VCaP (cell line): ENCODE results near the gene APBA2.

ENCODE experiments used
- H3K27ac ChIP-seq: fragments of 450-650 bp; 2 replicates; pipeline ENCODE4 v1.5.1; 2017
- TF ChIP-seq, protein P1 (sequence below): fragments of 450-650 bp; conservative IDR thresholded peaks from 2 replicates; pipeline ENCODE4 v1.5.1; 2017; ENCODE audit warnings: mild to moderate bottlenecking, moderate library complexity

APBA2 gene

DNA sequence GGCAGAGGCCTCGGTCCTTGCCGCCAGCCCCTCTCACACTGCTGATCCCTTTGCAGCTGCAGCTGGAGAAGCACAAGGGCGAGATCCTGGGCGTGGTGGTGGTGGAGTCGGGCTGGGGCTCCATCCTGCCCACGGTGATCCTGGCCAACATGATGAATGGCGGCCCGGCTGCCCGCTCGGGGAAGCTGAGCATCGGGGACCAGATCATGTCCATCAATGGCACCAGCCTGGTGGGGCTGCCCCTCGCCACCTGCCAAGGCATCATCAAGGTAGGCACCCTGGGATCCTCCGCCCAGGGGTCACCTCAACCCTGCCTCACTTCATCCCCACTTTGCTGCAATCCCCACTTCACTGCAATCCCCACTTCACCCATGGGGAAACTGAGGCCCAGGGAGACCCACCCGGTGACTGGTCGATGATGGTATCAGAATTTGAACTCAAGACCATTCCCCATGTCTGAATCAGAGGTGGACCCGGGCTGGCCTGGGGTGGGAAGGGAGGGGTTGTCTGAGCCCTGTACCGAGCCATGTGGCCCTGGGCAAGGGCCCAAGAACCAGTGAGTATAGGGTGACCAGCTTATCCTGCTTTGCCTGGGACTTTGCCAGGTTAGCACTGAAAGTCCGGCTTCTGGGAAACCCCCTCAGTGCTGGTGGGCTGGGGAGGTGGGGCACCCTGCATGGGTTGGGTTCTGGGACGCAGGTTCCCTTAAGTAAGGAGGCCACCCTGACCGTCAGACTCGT is 220.9 kb downstream of the APBA2 start:
- TF ChIP-seq, protein P1, sequence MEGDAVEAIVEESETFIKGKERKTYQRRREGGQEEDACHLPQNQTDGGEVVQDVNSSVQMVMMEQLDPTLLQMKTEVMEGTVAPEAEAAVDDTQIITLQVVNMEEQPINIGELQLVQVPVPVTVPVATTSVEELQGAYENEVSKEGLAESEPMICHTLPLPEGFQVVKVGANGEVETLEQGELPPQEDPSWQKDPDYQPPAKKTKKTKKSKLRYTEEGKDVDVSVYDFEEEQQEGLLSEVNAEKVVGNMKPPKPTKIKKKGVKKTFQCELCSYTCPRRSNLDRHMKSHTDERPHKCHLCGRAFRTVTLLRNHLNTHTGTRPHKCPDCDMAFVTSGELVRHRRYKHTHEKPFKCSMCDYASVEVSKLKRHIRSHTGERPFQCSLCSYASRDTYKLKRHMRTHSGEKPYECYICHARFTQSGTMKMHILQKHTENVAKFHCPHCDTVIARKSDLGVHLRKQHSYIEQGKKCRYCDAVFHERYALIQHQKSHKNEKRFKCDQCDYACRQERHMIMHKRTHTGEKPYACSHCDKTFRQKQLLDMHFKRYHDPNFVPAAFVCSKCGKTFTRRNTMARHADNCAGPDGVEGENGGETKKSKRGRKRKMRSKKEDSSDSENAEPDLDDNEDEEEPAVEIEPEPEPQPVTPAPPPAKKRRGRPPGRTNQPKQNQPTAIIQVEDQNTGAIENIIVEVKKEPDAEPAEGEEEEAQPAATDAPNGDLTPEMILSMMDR, result no peak
- H3K27ac ChIP-seq, result no peak overlapping the region

DNA sequence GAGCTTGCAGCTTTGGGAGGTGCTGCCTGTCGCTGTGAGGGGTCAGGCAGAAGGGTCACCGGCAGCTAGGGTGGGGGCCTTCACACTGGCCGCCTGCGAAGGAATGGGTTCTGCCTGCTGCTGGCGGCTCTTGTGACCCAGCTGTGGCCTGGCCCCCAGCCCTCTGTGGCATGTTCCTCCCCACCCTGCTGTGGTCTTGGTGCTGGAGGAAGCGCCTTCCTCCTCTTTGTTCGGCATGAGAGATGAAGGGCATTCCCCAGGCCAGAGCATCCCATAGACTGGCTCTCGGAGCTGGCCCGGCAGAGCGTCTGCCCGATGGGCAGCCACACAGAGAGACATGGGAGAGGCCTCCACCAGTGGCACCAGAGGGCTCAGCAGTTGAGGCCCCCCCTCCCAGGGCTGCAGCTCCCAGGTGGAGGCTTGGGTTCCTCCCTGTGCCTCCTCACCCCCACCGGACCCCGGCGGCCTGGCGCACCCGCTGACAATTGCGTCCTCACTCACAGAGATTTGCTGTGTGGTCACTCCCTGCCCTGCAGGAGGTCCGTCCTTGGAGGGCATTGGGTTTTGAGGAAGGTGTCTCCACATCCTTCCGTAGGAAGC is 221.6 kb downstream of the APBA2 start:
- TF ChIP-seq, protein P1, result no peak
- no peak overlapping the region for H3K27ac ChIP-seq

DNA sequence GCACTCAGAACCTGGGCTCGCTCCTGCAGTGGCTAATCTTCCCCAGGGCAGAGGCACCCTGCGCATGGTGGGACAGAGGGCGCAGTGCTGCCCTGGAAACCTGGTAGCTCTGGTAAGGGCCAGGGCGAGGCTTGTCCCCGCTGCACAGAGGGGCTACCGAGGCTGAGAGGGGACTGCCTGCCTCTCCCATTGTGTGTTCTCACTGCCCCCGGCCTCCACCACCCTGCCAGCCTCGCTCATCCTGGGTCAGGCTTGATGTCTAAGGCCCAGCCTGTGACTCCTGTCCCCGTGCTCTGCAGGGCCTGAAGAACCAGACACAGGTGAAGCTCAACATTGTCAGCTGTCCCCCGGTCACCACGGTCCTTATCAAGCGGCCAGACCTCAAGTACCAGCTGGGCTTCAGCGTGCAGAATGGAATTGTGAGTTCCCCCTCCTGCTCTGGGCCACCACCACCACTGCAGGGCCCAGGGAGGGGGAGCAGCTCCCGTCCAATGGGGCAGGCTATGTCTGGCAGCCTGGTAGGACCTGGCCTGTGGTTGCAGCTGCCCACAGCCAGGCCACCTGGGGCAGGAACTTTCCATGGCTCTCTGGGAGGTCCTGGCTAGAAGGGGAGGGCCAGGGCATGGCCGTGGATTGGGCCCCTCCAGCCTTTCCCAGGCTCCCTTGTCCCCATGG is 222.3 kb downstream of the APBA2 start:
- H3K27ac ChIP-seq, result no peak overlapping the region
- TF ChIP-seq, protein P1, result no peak

DNA sequence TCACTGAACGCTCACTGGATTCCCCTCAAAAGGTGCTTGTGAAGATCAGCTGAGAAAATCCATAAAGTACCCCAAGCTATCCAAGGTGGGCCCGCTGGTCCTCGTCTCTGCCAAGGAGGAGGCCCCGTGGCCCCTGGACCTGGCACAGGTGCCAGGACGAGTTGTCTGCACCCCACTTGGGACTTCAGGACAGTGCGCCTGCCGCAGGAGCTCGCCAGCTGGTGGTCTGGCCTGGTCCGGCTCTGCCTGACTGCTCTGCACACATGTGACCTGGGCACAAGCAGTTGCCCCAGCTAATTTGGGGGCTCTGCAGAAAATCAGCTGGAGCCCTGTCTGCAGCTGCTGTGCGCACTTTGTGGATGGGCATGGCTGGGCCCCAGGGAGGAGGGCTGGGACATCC is 224.0 kb downstream of the APBA2 start:
- H3K27ac ChIP-seq, result no peak overlapping the region
- TF ChIP-seq, protein P1, result no peak

DNA sequence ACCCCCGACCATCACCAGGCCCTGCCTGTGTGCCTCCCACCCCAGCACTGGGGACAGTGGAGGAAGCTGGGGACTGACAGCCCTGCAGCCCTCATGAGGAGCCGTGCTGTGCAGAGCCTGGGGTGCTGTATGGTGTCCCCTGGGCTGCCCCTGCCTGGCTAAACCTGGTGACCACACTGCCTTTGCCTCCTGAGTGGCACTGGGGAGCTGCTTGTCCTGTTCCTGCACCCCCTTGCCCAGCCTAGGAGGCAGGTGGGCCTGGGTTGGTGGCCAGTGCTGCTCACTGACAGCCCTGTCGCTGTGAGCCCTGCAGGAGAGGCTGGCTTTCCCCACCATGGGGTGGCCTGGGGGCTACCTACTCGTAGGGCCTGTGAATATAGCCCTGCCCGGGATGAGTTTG is 224.4 kb downstream of the APBA2 start:
- TF ChIP-seq, protein P1, result no peak
- H3K27ac ChIP-seq, result no peak overlapping the region

DNA sequence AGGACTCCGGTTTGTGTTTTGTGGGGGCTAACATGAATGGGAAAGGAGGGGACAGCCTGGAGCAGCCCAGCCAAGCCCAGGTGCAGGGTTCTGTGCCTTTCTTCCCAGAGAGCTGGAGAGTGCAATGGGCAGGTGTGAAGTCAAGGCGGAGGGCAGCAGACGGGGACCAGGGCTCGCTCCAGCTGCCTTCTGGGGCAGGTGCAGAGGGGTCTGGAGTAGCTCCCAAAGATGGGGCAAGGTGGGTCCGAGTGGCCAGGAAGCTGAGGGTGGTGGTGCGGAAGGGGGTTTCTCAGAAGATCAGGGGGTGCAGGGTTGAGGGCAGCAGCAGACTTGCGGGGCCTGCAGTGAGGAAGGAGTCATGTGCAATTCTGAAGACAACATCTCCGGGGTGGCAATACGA is 225.0 kb downstream of the APBA2 start:
- TF ChIP-seq, protein P1, result no peak
- H3K27ac ChIP-seq, result no peak overlapping the region

DNA sequence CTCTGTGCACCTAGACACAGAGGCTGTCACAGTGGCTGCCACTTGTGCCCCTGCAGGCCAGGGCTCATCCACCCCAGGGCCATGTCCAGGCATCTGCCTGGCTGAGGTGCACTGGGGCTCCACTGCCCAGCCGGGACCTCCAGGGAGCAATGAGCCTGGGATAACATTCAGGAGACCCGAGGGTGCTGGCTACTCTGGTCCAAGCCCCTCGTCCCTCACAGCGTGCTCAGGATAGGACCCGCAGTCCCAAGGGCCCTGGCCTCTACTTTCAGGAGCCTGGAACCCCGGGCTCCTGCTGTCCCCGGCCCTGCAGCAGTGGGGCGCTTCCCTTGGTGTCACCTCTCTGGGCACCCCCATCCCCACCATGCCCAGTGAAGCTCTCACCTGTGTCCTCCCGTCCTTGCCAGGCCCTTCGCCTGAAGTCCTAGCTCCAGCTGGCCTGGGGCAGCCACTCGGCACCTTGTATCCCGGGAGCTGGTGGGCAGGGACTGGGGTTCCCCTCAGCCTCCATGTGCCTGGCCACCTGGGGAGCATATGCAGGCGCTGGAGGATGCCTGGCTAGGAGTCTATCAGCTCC is 226.0 kb downstream of the APBA2 start:
- TF ChIP-seq, protein P1, result no peak
- no peak overlapping the region for H3K27ac ChIP-seq
